ENCODE measurements around the gene HSD17B3.

The HSD17B3 gene

DNA sequence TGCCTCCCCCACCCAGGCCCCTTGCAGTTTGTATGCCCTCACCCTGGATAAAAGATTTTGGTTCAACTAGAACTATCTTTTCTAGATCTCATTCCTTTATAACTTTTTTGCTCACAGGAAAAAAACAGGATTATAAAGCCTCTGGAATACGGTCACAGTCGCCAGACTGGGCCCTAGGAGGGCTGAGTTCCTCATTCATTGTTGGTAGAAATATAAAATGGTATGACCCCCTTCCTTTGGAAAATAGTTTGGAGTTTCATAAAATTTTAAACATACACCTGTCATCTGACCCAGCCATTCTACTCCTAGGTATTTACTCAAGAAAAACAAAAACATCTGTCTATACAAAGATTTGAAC, 82.1 kb downstream of the HSD17B3 start:
- peaks cover 0 to 3% (median 0%) of the 10 kb centered on the region in 5 donors for H3K9me3 ChIP-seq (ENCODE audit: control insufficient read depth in 5 of 5, low read length in 5 of 5)
- H3K27ac ChIP-seq (ENCODE audit: low read depth, low read length), result no peak overlapping the region
- H3K27me3 ChIP-seq (ENCODE audit: control insufficient read depth in 5 of 5, insufficient read depth in 4 of 5, low read length in 5 of 5), result peaks cover 0 to 16% (median 16%) of the 10 kb centered on the region in 5 donors
- H3K36me3 ChIP-seq (ENCODE audit: control insufficient read depth in 5 of 5, insufficient read depth in 5 of 5, low read length in 5 of 5), result no peaks in the 10 kb centered on the region
- H3K4me3 ChIP-seq (ENCODE audit: low read depth in 1 of 5, low read length in 5 of 5), result peak overlapping the region in 1 of 5 donors; percentile 57
- peaks cover 3 to 26% (median 20%) of the 10 kb centered on the region in 5 donors for H3K4me1 ChIP-seq (ENCODE audit: control insufficient read depth in 5 of 5, insufficient read depth in 5 of 5, low read length in 5 of 5)
- no peak overlapping the region for H3K9ac ChIP-seq (ENCODE audit: low read length in 5 of 5)

DNA sequence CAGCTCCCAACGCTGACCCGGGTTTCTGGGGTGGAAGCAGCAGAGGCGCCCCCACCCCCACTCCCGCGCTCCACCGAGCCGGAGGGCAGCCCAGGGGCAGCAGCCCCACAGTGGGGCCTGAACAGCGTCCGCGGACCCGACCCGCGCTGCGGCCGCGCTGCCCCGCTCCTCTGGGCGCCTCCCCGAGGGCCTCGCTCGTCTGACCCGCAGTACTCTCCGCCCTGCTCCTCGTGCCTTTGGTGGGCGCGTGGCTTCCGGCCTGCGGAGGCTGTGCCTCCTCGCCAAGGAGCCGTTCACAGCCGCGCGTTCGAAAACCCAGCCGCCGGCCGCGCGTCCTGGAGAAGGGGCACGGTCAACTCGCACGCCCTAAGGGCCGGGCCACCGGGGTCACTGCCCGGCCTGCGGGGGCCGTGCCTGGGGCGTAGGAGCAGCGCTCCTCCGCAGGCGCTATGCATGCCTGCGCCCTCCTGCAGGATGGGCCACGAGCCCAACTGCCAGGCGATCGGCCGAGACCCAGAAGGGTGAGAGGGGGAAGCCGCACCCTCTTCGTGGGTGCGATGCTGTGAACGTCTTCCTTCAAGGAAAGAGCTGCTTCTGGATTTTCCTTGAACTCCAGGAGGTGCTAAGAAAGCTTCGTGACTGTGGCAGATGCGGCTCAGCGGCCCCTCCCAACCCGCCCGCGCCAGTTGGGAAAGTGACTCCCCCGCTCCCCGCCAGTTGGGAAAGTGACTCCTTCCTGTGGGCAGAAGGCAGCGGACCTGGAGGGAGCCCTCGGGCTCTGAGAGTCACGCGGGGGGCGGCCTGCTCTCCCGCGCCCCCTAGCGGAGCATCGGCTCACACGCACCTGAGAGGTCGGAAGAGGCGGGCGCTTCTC, 82.7 kb downstream of the HSD17B3 start:
- H3K9me3 ChIP-seq (ENCODE audit: control insufficient read depth in 5 of 5, low read length in 5 of 5), result peaks cover 0 to 3% (median 0%) of the 10 kb centered on the region in 5 donors
- peaks cover 0 to 22% (median 17%) of the 10 kb centered on the region in 5 donors for H3K27me3 ChIP-seq (ENCODE audit: control insufficient read depth in 5 of 5, insufficient read depth in 4 of 5, low read length in 5 of 5)
- H3K27ac ChIP-seq (ENCODE audit: low read depth, low read length), result no peak overlapping the region
- no peaks in the 10 kb centered on the region for H3K36me3 ChIP-seq (ENCODE audit: control insufficient read depth in 5 of 5, insufficient read depth in 5 of 5, low read length in 5 of 5)
- H3K9ac ChIP-seq (ENCODE audit: low read length in 5 of 5), result peak overlapping the region in 2 of 5 donors; percentile 4 to 8
- peaks cover 3 to 26% (median 20%) of the 10 kb centered on the region in 5 donors for H3K4me1 ChIP-seq (ENCODE audit: control insufficient read depth in 5 of 5, insufficient read depth in 5 of 5, low read length in 5 of 5)
- H3K4me3 ChIP-seq (ENCODE audit: low read depth in 1 of 5, low read length in 5 of 5), result peak overlapping the region in 4 of 5 donors; percentile 27 to 66 (median 52)

DNA sequence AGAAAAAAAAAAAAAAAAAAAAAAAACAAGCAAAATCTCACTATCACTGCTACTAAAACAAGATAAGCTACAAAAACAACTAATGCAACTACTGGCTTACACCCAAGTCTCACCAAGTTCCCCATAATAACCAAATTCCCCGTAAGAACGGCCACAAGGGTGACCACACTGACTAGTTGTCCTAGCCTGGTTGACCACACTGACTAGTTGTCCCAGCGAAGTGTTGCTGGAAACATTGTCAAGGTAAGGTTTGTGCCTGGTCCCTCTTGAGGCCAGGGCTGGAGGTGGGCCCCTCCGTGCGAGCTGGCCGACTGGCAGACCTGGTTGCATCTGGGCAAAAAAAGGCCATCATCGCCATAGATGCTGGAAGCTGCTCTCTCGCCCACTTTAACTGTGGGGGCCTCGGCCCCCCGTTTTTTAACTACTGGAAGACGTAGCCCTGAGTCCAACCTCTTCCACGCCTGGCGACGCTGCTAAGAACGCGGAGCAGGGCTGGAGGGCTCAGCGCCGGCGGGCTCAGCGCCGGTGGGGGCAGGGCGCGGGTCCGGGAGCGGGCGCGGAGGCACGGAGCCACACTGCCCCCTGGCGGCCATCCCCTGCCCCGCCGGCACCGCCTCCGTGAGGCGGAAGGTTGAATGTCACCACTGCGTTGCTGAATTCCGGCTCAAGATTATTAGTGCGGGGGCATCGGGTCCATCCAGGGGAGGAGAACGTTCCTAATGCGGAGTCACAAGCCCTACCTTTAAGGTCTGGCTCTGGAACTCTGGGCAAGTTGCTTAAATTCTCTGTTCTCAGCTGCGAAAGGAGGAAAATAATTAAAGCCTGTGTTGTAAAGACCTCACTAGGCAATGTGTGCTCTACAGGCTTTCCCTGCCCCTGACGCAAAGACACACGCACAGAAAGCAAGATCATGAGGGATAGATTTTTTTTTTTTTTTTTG, 84.0 kb downstream of the HSD17B3 start:
- peak overlapping the region; percentile 49 to 65 (median 57) for H3K4me3 ChIP-seq (ENCODE audit: low read depth in 1 of 5, low read length in 5 of 5)
- H3K27me3 ChIP-seq (ENCODE audit: control insufficient read depth in 5 of 5, insufficient read depth in 4 of 5, low read length in 5 of 5), result peaks cover 0 to 24% (median 17%) of the 10 kb centered on the region in 5 donors
- peak overlapping the region in 2 of 5 donors; percentile 33 to 52 for H3K9ac ChIP-seq (ENCODE audit: low read length in 5 of 5)
- H3K27ac ChIP-seq (ENCODE audit: low read depth, low read length), result no peak overlapping the region
- H3K36me3 ChIP-seq (ENCODE audit: control insufficient read depth in 5 of 5, insufficient read depth in 5 of 5, low read length in 5 of 5), result no peaks in the 10 kb centered on the region
- H3K4me1 ChIP-seq (ENCODE audit: control insufficient read depth in 5 of 5, insufficient read depth in 5 of 5, low read length in 5 of 5), result peaks cover 3 to 26% (median 20%) of the 10 kb centered on the region in 5 donors
- H3K9me3 ChIP-seq (ENCODE audit: control insufficient read depth in 5 of 5, low read length in 5 of 5), result no peaks in the 10 kb centered on the region

DNA sequence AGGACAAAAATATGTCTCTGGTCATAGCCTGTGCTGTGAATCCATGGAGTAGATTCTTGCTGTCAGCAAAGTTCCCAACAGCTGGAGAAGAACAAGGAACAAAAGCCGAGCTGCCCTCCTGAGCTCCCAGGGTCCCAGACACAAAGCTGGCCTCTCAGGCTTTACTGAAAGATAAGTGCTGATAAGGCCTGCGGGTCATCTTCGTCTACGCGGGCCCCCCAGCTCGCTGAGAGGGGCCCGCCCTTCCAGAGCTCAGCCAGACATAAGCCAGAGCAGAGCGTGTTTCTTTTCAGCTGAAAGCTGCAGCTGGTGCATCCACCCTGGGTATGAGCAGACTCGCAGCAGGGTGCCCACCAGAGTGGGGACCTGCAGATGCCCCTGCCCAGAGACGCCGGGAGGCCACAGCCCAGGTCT, 84.7 kb downstream of the HSD17B3 start:
- Histone ChIP-seq H3K4me1 (ENCODE audit: control insufficient read depth in 5 of 5, insufficient read depth in 5 of 5, low read length in 5 of 5) (peaks cover 3 to 26% (median 20%) of the 10 kb centered on the region in 5 donors), H3K9ac (ENCODE audit: low read length in 5 of 5) (no peak overlapping the region), H3K9me3 (ENCODE audit: control insufficient read depth in 5 of 5, low read length in 5 of 5) (no peaks in the 10 kb centered on the region), H3K36me3 (ENCODE audit: control insufficient read depth in 5 of 5, insufficient read depth in 5 of 5, low read length in 5 of 5) (no peaks in the 10 kb centered on the region), H3K27ac (ENCODE audit: low read depth, low read length) (no peak overlapping the region), H3K4me3 (ENCODE audit: low read depth in 1 of 5, low read length in 5 of 5) (no peak overlapping the region), H3K27me3 (ENCODE audit: control insufficient read depth in 5 of 5, insufficient read depth in 4 of 5, low read length in 5 of 5) (peaks cover 0 to 19% (median 13%) of the 10 kb centered on the region in 5 donors)

DNA sequence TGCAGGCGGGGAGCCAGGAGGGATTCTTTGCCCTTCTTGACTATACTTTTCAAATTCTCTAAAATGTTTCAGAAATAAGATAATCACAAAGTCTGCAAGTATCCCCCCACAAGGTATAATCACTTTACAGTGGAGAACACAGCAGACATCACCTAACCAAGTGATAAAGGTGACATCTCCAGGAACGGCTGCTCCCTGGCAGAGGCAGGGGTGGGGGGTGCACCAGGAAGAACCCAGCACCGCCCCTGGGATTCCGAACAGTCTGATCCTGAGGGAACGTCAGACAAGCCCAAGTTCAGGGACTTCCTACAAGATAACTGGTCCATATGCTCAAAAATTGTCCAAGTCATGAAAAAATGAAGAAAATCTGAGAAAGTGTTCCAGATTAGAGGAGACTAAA, 85.4 kb downstream of the HSD17B3 start:
- Histone ChIP-seq H3K4me3 (ENCODE audit: low read depth in 1 of 5, low read length in 5 of 5) (no peak overlapping the region), H3K9me3 (ENCODE audit: control insufficient read depth in 5 of 5, low read length in 5 of 5) (no peaks in the 10 kb centered on the region), H3K4me1 (ENCODE audit: control insufficient read depth in 5 of 5, insufficient read depth in 5 of 5, low read length in 5 of 5) (peaks cover 3 to 26% (median 20%) of the 10 kb centered on the region in 5 donors), H3K27me3 (ENCODE audit: control insufficient read depth in 5 of 5, insufficient read depth in 4 of 5, low read length in 5 of 5) (peaks cover 0 to 15% (median 9%) of the 10 kb centered on the region in 5 donors), H3K27ac (ENCODE audit: low read depth, low read length) (no peak overlapping the region), H3K36me3 (ENCODE audit: control insufficient read depth in 5 of 5, insufficient read depth in 5 of 5, low read length in 5 of 5) (no peaks in the 10 kb centered on the region), H3K9ac (ENCODE audit: low read length in 5 of 5) (no peak overlapping the region)

DNA sequence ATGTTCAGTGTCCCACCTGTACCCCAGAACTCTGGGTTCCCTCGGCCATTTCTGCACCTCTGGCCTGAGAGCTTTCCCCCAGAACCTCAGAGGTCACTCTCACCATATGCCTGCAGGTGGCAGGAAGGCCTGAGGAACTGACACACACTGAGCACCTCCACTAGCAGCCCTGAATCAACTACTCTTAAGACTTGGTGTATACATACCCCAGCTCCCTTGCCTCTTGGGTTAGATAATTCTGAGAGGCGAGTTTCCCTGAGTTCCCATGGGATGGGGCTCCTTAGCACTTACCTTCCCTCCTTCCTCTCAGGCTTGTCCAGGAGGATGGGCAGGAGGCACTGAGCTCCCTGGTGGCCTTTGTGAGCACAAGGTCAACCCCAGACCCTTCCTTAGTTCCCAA, 86.1 kb downstream of the HSD17B3 start:
- Histone ChIP-seq H3K4me1 (ENCODE audit: control insufficient read depth in 5 of 5, insufficient read depth in 5 of 5, low read length in 5 of 5) (peaks cover 3 to 26% (median 20%) of the 10 kb centered on the region in 5 donors), H3K36me3 (ENCODE audit: control insufficient read depth in 5 of 5, insufficient read depth in 5 of 5, low read length in 5 of 5) (no peaks in the 10 kb centered on the region), H3K4me3 (ENCODE audit: low read depth in 1 of 5, low read length in 5 of 5) (no peak overlapping the region), H3K9ac (ENCODE audit: low read length in 5 of 5) (no peak overlapping the region), H3K27me3 (ENCODE audit: control insufficient read depth in 5 of 5, insufficient read depth in 4 of 5, low read length in 5 of 5) (peaks cover 0 to 13% (median 9%) of the 10 kb centered on the region in 5 donors), H3K9me3 (ENCODE audit: control insufficient read depth in 5 of 5, low read length in 5 of 5) (no peaks in the 10 kb centered on the region), H3K27ac (ENCODE audit: low read depth, low read length) (no peak overlapping the region)

DNA sequence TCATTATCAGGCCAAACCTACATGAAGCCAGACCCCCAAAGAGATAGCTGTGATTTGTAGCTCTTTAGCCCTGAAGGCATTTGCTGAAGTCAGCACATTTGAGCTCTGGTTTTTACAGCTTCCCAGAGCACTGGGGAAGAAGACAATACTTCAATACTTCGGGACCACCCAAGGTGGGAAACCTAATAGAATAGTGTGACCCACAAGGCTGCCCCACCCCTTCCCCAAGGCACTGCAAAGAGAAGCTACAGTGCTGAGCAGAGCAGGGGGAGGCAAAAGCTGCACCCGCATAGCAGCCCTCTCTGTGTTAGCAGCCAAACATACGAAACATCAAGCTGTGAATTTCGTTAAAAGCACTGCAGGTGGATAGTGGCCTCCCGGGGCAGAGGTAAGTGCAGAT, 87.3 kb downstream of the HSD17B3 start:
- no peak overlapping the region for H3K9ac ChIP-seq (ENCODE audit: low read length in 5 of 5)
- no peak overlapping the region for H3K27ac ChIP-seq (ENCODE audit: low read depth, low read length)
- peaks cover 3 to 24% (median 23%) of the 10 kb centered on the region in 5 donors for H3K4me1 ChIP-seq (ENCODE audit: control insufficient read depth in 5 of 5, insufficient read depth in 5 of 5, low read length in 5 of 5)
- no peaks in the 10 kb centered on the region for H3K9me3 ChIP-seq (ENCODE audit: control insufficient read depth in 5 of 5, low read length in 5 of 5)
- peaks cover 0 to 13% (median 9%) of the 10 kb centered on the region in 5 donors for H3K27me3 ChIP-seq (ENCODE audit: control insufficient read depth in 5 of 5, insufficient read depth in 4 of 5, low read length in 5 of 5)
- H3K36me3 ChIP-seq (ENCODE audit: control insufficient read depth in 5 of 5, insufficient read depth in 5 of 5, low read length in 5 of 5), result no peaks in the 10 kb centered on the region
- H3K4me3 ChIP-seq (ENCODE audit: low read depth in 1 of 5, low read length in 5 of 5), result no peak overlapping the region

DNA sequence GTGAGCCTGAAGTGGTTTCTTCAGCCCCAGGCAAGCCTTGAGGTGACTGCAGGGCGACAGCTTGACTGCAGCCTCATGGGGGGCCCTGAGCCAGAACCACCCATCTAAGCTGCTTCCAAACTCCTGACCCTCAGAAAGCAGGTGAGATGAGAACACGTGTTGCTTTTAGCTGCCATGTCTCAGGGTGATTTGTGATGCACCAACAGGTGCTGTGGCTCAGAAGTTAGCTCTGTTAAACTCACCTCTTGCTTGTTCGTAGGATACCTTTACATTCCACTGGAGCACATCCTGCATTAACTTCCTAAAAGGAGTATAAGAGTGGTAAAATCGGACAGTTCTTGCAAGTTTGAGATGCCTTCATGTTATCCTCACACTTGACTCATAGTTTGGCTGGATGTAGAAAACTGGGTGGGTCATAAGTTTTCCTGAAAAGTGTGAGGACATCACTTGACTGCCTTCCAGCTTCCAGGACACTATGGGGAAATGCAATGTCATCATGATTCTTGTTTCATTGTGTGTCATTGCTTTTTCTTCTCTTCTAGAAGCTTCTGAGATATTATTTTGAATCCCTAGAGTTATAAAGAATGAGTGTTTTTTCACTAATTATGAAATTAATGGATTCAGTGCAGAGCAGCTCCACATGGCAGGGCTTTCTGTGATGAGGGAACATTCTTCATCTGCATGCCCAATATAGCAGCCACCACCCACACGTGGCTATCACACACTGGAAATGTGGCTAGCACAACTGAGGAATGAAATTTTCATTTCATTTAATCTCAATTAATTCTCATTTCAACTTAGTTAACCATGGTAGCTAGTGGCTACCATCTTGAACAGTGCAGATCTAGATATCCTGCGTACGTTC, 92.3 kb downstream of the HSD17B3 start:
- H3K4me3 ChIP-seq (ENCODE audit: low read depth in 1 of 5, low read length in 5 of 5), result no peak overlapping the region
- H3K9me3 ChIP-seq (ENCODE audit: control insufficient read depth in 5 of 5, low read length in 5 of 5), result peaks cover 0 to 4% (median 3%) of the 10 kb centered on the region in 5 donors
- H3K27ac ChIP-seq (ENCODE audit: low read depth, low read length), result no peak overlapping the region
- no peak overlapping the region for H3K9ac ChIP-seq (ENCODE audit: low read length in 5 of 5)
- no peaks in the 10 kb centered on the region for H3K36me3 ChIP-seq (ENCODE audit: control insufficient read depth in 5 of 5, insufficient read depth in 5 of 5, low read length in 5 of 5)
- peaks cover 0 to 6% (median 0%) of the 10 kb centered on the region in 5 donors for H3K27me3 ChIP-seq (ENCODE audit: control insufficient read depth in 5 of 5, insufficient read depth in 4 of 5, low read length in 5 of 5)
- peaks cover 0 to 3% (median 0%) of the 10 kb centered on the region in 5 donors for H3K4me1 ChIP-seq (ENCODE audit: control insufficient read depth in 5 of 5, insufficient read depth in 5 of 5, low read length in 5 of 5)

DNA sequence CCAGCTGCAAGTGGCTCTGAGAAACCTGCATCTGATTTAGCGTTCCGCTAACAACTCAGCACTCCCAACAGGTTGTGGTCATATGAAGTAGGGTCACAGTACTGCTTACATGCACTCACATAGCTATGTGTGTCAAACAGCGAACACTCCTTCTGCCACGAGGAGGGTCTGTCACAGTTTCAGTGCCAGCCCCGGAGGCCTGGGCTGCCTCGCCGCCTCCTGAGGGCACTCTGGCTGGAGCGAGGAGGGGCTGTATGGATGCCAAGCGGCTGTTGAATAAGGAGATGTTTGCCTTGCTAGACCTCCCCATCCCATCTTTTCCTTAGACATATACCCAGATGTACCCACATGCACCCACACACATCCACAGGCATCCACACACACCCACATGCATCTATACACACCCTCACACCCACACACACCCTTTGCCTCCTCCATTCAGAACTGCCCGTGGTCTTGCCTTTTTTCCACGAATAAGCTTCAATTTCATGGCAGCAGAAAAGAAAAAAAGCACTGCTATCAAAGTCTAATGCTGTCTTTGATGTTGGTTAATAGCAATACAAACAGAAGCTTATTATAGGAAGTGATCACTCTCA, 95.7 kb downstream of the HSD17B3 start:
- no peak overlapping the region for H3K27ac ChIP-seq (ENCODE audit: low read depth, low read length)
- H3K9me3 ChIP-seq (ENCODE audit: control insufficient read depth in 5 of 5, low read length in 5 of 5), result peaks cover 0 to 5% (median 3%) of the 10 kb centered on the region in 5 donors
- H3K9ac ChIP-seq (ENCODE audit: low read length in 5 of 5), result no peak overlapping the region

More for the DNA sequence above, 95.7 kb downstream of the HSD17B3 start:
- H3K4me1 ChIP-seq (ENCODE audit: control insufficient read depth in 5 of 5, insufficient read depth in 5 of 5, low read length in 5 of 5), result peaks cover 0 to 3% (median 0%) of the 10 kb centered on the region in 5 donors
- H3K27me3 ChIP-seq (ENCODE audit: control insufficient read depth in 5 of 5, insufficient read depth in 4 of 5, low read length in 5 of 5), result no peaks in the 10 kb centered on the region
- H3K36me3 ChIP-seq (ENCODE audit: control insufficient read depth in 5 of 5, insufficient read depth in 5 of 5, low read length in 5 of 5), result no peaks in the 10 kb centered on the region
- H3K4me3 ChIP-seq (ENCODE audit: low read depth in 1 of 5, low read length in 5 of 5), result no peak overlapping the region

Measured in subcutaneous abdominal adipose tissue (tissue), 5 donors.